Esophagus muscularis mucosa (tissue), 4 donors: ENCODE measurements around the gene NDFIP1. TPM values are rescaled to one million over a fixed set of nuclear protein-coding genes. Genes with fewer than 3 reads are reported as not detected.

ENCODE experiments used
- DNase-seq: peaks from one replicate; pipeline ENCODE4 v3.0.0-alpha.2; 2017; ENCODE audit errors: extremely low spot score
- H3K27ac ChIP-seq, 4 donors: fragments of 200-600 bp; sonication (generic); replicated peaks in 1 of 4; 1 replicate in 3 of 4; 2 replicates in 1 of 4; pipeline ENCODE4 v1.5.1; 2016 to 2019; ENCODE audit warnings: mild to moderate bottlenecking in 1 of 4
- H3K27me3 ChIP-seq, 4 donors: fragments of 200-600 bp; sonication (generic); one replicate each; pipeline versions ENCODE4 v1.5.1 to v1.6.0; 2016 to 2019
- H3K36me3 ChIP-seq, 4 donors: fragments of 200-600 bp; sonication (generic); one replicate each; pipeline ENCODE4 v1.5.1; 2016 to 2019
- H3K4me1 ChIP-seq, 4 donors: fragments of 200-600 bp; sonication (generic); one replicate each; pipeline ENCODE4 v1.5.1; 2016 to 2019
- H3K4me3 ChIP-seq, 4 donors: fragments of 200-600 bp; sonication (generic); 1 replicate in 2 of 4; 2 replicates in 2 of 4; pipeline ENCODE4 v1.5.1; 2016 to 2019; ENCODE audit warnings: mild to moderate bottlenecking in 4 of 4, moderate library complexity in 1 of 4
- H3K9me3 ChIP-seq, 4 donors: fragments of 200-600 bp; sonication (generic); 1 replicate in 3 of 4; 2 replicates in 1 of 4; pipeline ENCODE4 v1.5.1; 2016 to 2019
- CTCF ChIP-seq, 3 experiments: fragments of 200-600 bp in 2 of 3; fragments of 450-650 bp in 1 of 3; sonication (generic) in 2 of 3; IDR thresholded peaks; one replicate each; pipeline ENCODE4 v1.5.1; 2017 to 2019; ENCODE audit warnings: antibody characterized with exemption in 3 of 3, mild to moderate bottlenecking in 2 of 3, moderate library complexity in 1 of 3
- EP300 ChIP-seq: sonication (generic); formaldehyde crosslinking; IDR thresholded peaks from one replicate; pipeline ENCODE4 v1.6.1; 2017; ENCODE audit warnings: antibody characterized with exemption
- POLR2A ChIP-seq: fragments of 450-650 bp; IDR thresholded peaks from one replicate; pipeline ENCODE4 v1.6.1; 2017; ENCODE audit warnings: antibody characterized with exemption, moderate library complexity, mild to moderate bottlenecking, low read depth
- POLR2AphosphoS5 ChIP-seq, 2 donors: sonication (generic); formaldehyde crosslinking; IDR thresholded peaks; one replicate each; pipeline ENCODE4 v1.6.1; 2017; ENCODE audit warnings: antibody characterized with exemption in 2 of 2
- WGBS: methylation state at CpG from one replicate; pipeline ENCODE4 v1.1.5; 2018; 5-methylcytosine and 5-hydroxymethylcytosine counted together
- intact Hi-C: fragments of 100-400 bp; cut with DNase I; formaldehyde crosslinking; loops from one replicate; pipeline ENCODE4 v1.15.1; 2023
- total RNA-seq, 4 donors: library from RNA; depleted of rRNA; stranded (reverse); fragments of >200 nt; gene quantifications; one replicate each; pipeline versions ENCODE4 v1.1.0 to v1.2.1, GENCODE V29; 2016

Gene NDFIP1
- total RNA-seq, 4 donors from 2014 or later, result 57.8 to 169 (median 101) TPM

GRCh38 chr5:142091012-142091411 is 17.6 kb upstream of the NDFIP1 start:
- no peak overlapping the region for H3K27ac ChIP-seq
- H3K4me3 ChIP-seq, result no peak overlapping the region
- peaks cover 0 to 13% (median 8%) of the 10 kb centered on the region in 4 donors for H3K4me1 ChIP-seq
- DNase-seq, result no peak
- no peaks in the 10 kb centered on the region for H3K36me3 ChIP-seq
- H3K9me3 ChIP-seq, result no peaks in the 10 kb centered on the region
- peaks cover 0 to 5% (median 0%) of the 10 kb centered on the region in 4 donors for H3K27me3 ChIP-seq
- intact Hi-C loops, result no loop called here
- TF ChIP-seq POLR2AphosphoS5 (IDR thresholded peaks at IDR 0.05), result no peak
- no peak for TF ChIP-seq CTCF (IDR thresholded peaks at IDR 0.05)
- no peak for TF ChIP-seq EP300
- TF ChIP-seq POLR2A, result no peak
- WGBS, result 70% methylated on average over 1 of the region's 1 CpG

DNA sequence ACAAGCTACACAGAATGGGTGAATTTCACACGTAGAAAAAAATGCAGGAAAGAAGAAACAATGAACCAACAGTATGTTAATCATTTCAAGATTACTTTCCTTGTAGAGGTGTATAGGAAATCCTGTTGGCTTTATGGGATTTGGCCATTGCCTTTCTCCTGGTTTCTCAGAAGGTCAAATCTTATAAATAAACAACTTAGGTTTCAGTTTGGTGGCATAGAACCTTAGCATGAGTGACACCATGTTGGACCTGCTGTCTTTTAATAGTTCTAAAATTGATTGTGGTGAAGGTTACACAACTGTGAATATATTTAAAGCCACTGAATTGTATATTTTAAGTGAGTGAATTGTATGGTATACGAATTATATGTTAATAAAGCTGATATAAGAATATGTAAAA is 16.7 kb upstream of the NDFIP1 start:
- Histone ChIP-seq H3K27me3 (peaks cover 0 to 5% (median 0%) of the 10 kb centered on the region in 4 donors), H3K36me3 (no peaks in the 10 kb centered on the region), H3K9me3 (no peaks in the 10 kb centered on the region), H3K27ac (no peak overlapping the region), H3K4me3 (no peak overlapping the region), H3K4me1 (peaks cover 0 to 14% (median 8%) of the 10 kb centered on the region in 4 donors)
- no peak for TF ChIP-seq CTCF (IDR thresholded peaks at IDR 0.05)
- no peak for TF ChIP-seq POLR2AphosphoS5 (IDR thresholded peaks at IDR 0.05)
- no peak for TF ChIP-seq EP300
- intact Hi-C loops, result no loop called here
- 52% methylated on average over 2 of the region's 2 CpGs for WGBS
- DNase-seq, result no peak

DNA sequence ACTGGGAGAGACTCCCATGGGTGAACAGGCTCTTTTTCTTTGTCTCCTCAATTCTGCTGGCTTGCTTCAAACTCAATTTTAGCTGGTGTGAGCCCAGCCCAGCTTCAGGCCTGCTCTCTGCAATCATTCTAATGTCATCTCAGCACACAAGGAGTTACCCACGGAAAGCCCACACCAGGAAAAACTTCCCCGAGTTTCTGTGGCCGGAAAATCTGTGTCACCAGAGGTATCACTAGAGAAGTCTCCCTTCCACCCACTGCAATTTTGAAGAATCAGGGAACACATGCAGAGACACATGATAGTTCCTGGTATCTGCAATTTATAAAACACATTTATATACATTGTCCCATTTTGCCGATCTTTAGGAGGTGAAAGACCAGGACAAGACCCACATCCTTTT is 13.5 kb upstream of the NDFIP1 start:
- intact Hi-C loops, result no loop called here
- 66% methylated on average over 4 of the region's 4 CpGs for WGBS
- Histone ChIP-seq H3K36me3 (no peaks in the 10 kb centered on the region), H3K9me3 (no peaks in the 10 kb centered on the region), H3K4me3 (no peak overlapping the region), H3K4me1 (peaks cover 0 to 14% (median 8%) of the 10 kb centered on the region in 4 donors), H3K27me3 (no peaks in the 10 kb centered on the region), H3K27ac (no peak overlapping the region)
- no peak for DNase-seq
- TF ChIP-seq POLR2A (no peak), EP300 (no peak), CTCF (IDR thresholded peaks at IDR 0.05) (no peak), POLR2AphosphoS5 (IDR thresholded peaks at IDR 0.05) (no peak)

- TF ChIP-seq CTCF (IDR thresholded peaks at IDR 0.05) (no peak), POLR2A (no peak), EP300 (no peak), POLR2AphosphoS5 (IDR thresholded peaks at IDR 0.05) (no peak)
- no peak for DNase-seq
- 85% methylated on average over 8 of the region's 8 CpGs for WGBS
- no peaks in the 10 kb centered on the region for H3K27me3 ChIP-seq
- H3K4me3 ChIP-seq, result no peak overlapping the region
- H3K9me3 ChIP-seq, result no peaks in the 10 kb centered on the region
- H3K27ac ChIP-seq, result no peak overlapping the region
- H3K4me1 ChIP-seq, result peaks cover 0 to 14% (median 8%) of the 10 kb centered on the region in 4 donors
- intact Hi-C loops, result no loop called here
- no peaks in the 10 kb centered on the region for H3K36me3 ChIP-seq
Observed at GRCh38 chr5:142095651-142096330, 12.8 kb upstream of the NDFIP1 start.

GRCh38 chr5:142096382-142096781 is 12.2 kb upstream of the NDFIP1 start:
- TF ChIP-seq CTCF (IDR thresholded peaks at IDR 0.05) (no peak), EP300 (no peak), POLR2AphosphoS5 (IDR thresholded peaks at IDR 0.05) (no peak), POLR2A (no peak)
- H3K27me3 ChIP-seq, result no peaks in the 10 kb centered on the region
- intact Hi-C loops, result no loop called here
- no peaks in the 10 kb centered on the region for H3K9me3 ChIP-seq
- H3K4me1 ChIP-seq, result peaks cover 0 to 14% (median 8%) of the 10 kb centered on the region in 4 donors
- no peak overlapping the region for H3K4me3 ChIP-seq
- H3K36me3 ChIP-seq, result no peaks in the 10 kb centered on the region
- no peak overlapping the region for H3K27ac ChIP-seq
- 72% methylated on average over 3 of the region's 3 CpGs for WGBS
- no peak for DNase-seq
